K562 (cell line): ENCODE measurements around the gene PLD3. TPM values are rescaled to one million over a fixed set of nuclear protein-coding genes. Genes with fewer than 3 reads are reported as not detected.
A peak's percentile ranks its signal among the peaks of the same experiment; 100 is the strongest.

Source experiments
- CBFB ChIP-seq: sonication (generic); formaldehyde crosslinking; IDR thresholded peaks from 2 replicates; pipeline ENCODE4 v1.4.0; 2020; ENCODE audit warnings: mild to moderate bottlenecking, missing genetic modification reagents
- CTCF ChIP-seq, 3 experiments: IDR thresholded peaks in 2 of 3; conservative IDR thresholded peaks in 1 of 3; 2 replicates each; pipeline ENCODE4 v1.5.1; 2011 to 2012; ENCODE audit warnings: low read length in 3 of 3, mild to moderate bottlenecking in 3 of 3, control low read depth in 2 of 3, improper control_type of control experiment in 1 of 3, inconsistent platforms in 1 of 3, low read depth in 1 of 3, mixed read lengths in 1 of 3, moderate library complexity in 1 of 3; ENCODE audit not compliant: insufficient read depth in 2 of 3
- HLTF ChIP-seq: fragments of 450-650 bp; IDR thresholded peaks from 2 replicates; pipeline ENCODE4 v1.6.1; 2016
- POLR2G ChIP-seq: fragments of 200-400 bp; formaldehyde crosslinking; IDR thresholded peaks from 2 replicates; pipeline ENCODE4 v1.6.1; 2017; ENCODE audit warnings: low read depth, mild to moderate bottlenecking, antibody characterized with exemption, low read length, moderate library complexity
- SRSF1 ChIP-seq: fragments of 200-400 bp; formaldehyde crosslinking; IDR thresholded peaks from 2 replicates; pipeline ENCODE4 v1.6.1; 2017; ENCODE audit warnings: mild to moderate bottlenecking, low read depth, low read length, moderate library complexity
- ZBTB40 ChIP-seq, 2 experiments: fragments of 450-650 bp in 1 of 2; sonication (generic) in 1 of 2; formaldehyde crosslinking in 1 of 2; IDR thresholded peaks; 2 replicates each; pipeline versions ENCODE4 v1.7.1 to v1.9.0; 2016 to 2022; ENCODE audit warnings: inconsistent platforms in 1 of 2, mild to moderate bottlenecking in 1 of 2, missing genetic modification reagents in 1 of 2
- ZNF316 ChIP-seq: fragments of 450-650 bp; IDR thresholded peaks from 2 replicates; pipeline ENCODE4 v1.6.1; 2016
- polyA plus RNA-seq, 8 experiments: library from polyadenylated mRNA; depleted of rRNA in 4 of 8; stranded (reverse) in 5 of 8; unstranded in 3 of 8; fragments of >200 nt; fragmentation: Nextera tagmentation in 2 of 8; fragmentation: Illumina TruSeq in 1 of 8; extraction: Ambion mirVana in 2 of 8; extraction: Trizol in 1 of 8; gene quantifications; 2 replicates each; pipeline versions ENCODE4 v1.2.1 to v1.2.3, GENCODE V29; 2011 to 2014; ENCODE audit warnings: inconsistent platforms in 1 of 8, missing spikeins in 1 of 8
- total RNA-seq, 7 experiments: library from RNA; depleted of rRNA in 6 of 7; stranded (reverse); fragments of >200 nt in 6 of 7; fragmentation: Illumina TruSeq in 2 of 7; extraction: Trizol in 2 of 7; gene quantifications; 2 replicates each; pipeline versions ENCODE4 v1.2.1 to v1.2.3, GENCODE V29; 2011 to 2021; ENCODE audit warnings: low replicate concordance in 1 of 7

PLD3 gene
- total and polyA plus RNA-seq, 9 of the 15 experiments (the other 6 are each of a cell fraction or from before 2014, with no cell fraction given) = 2.3 to 128 (median 72.7) TPM

GRCh38 chr19:40363069-40363468 is 14.6 kb downstream of the PLD3 start (continued):
- TF ChIP-seq ZBTB40 (IDR thresholded peaks at IDR 0.05) = peak; percentile 50; the same call in 1 of the 2 replicates
- no peak for TF ChIP-seq ZBTB40 (CRISPR knock-in tag; IDR thresholded peaks at IDR 0.05)
- TF ChIP-seq HLTF = no peak
- 0 out of 2 replicates have a peak, but pooled peaks have one; percentile 61 for TF ChIP-seq CBFB
- TF ChIP-seq ZNF316 = no peak
- no peak for TF ChIP-seq POLR2G
- TF ChIP-seq SRSF1 = no peak
- TF ChIP-seq CTCF (IDR thresholded peaks at IDR 0.05 in 2 of 3, conservative IDR thresholded peaks at IDR 0.05 in 1 of 3; ENCODE audit: insufficient read depth in 2 of 3, low read depth in 1 of 3, low read length in 3 of 3) = no peak
